Endothelial cell (in vitro differentiated cells): ENCODE data around the gene ZIC1. TPM values are rescaled to one million over a fixed set of nuclear protein-coding genes. Genes with fewer than 3 reads are reported as not detected.
A peak's percentile ranks its signal among the peaks of the same experiment; 100 is the strongest.

Experiments used
- DNase-seq: peaks from one replicate; pipeline ENCODE4 v3.0.0; 2021; ENCODE audit warnings: low spot score
- H3K27ac Mint-ChIP-seq: one replicate; pipeline ENCODE4 v1.8.0; 2021; ENCODE audit warnings: mixed read lengths, inconsistent platforms; ENCODE audit not compliant: unreplicated experiment
- H3K27me3 Mint-ChIP-seq: one replicate; pipeline ENCODE4 v1.8.0; 2021; ENCODE audit warnings: mild to moderate bottlenecking, moderate library complexity, mixed read lengths, inconsistent platforms; ENCODE audit not compliant: unreplicated experiment
- H3K36me3 Mint-ChIP-seq: one replicate; pipeline ENCODE4 v1.8.0; 2021; ENCODE audit warnings: mild to moderate bottlenecking, low read depth, mixed read lengths, inconsistent platforms; ENCODE audit not compliant: unreplicated experiment
- H3K4me1 Mint-ChIP-seq: one replicate; pipeline ENCODE4 v1.8.0; 2021; ENCODE audit warnings: mild to moderate bottlenecking, mixed read lengths, inconsistent platforms; ENCODE audit not compliant: unreplicated experiment
- H3K4me3 Mint-ChIP-seq: one replicate; pipeline ENCODE4 v1.8.0; 2021; ENCODE audit warnings: mild to moderate bottlenecking, mixed read lengths, inconsistent platforms; ENCODE audit not compliant: unreplicated experiment
- H3K9me3 Mint-ChIP-seq: one replicate; pipeline ENCODE4 v1.8.0; 2021; ENCODE audit warnings: mixed read lengths, inconsistent platforms; ENCODE audit not compliant: unreplicated experiment
- total RNA-seq: library from RNA; stranded (reverse); fragmentation: NEBNext Ultra II Directional; extraction: Animal tissue kit (Norgen Biotek cat#: 25700); gene quantifications from one replicate; pipeline ENCODE4 v1.2.1, GENCODE V29; 2021; ENCODE audit not compliant: unreplicated experiment
- TF ChIP-seq, protein P1 (sequence below): fragments of 200-600 bp; sonication (generic); IDR thresholded peaks from one replicate; pipeline ENCODE4 v1.5.0; 2021; ENCODE audit warnings: antibody characterized with exemption; ENCODE audit not compliant: unreplicated experiment

ZIC1 gene
- total RNA-seq, 1 donor from 2014 or later: 4.1 TPM

DNA sequence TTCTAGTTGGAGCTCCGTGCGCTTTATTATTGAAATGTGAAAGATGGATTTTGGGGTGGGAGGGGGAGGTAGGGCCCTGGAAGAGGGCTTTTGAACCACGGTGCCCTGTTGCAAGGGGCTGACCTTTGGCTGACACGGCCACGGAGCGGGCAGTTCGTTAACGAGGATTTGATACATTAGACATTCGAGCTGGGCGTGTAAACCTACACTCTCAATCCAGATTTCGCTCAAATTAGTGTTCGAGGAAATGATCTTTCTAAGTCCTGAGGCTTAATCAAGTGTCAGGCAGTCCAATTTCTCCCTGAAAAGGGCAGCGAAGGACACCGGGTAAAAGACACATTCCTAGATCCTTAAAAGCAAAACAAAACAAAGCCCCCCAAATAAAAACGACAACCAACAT, 13.0 kb downstream of the ZIC1 start:
- H3K4me1 Mint-ChIP-seq: peaks cover 42% of the 10 kb centered on the region
- H3K27me3 Mint-ChIP-seq: peaks cover 40% of the 10 kb centered on the region
- H3K9me3 Mint-ChIP-seq: no peaks in the 10 kb centered on the region

DNA sequence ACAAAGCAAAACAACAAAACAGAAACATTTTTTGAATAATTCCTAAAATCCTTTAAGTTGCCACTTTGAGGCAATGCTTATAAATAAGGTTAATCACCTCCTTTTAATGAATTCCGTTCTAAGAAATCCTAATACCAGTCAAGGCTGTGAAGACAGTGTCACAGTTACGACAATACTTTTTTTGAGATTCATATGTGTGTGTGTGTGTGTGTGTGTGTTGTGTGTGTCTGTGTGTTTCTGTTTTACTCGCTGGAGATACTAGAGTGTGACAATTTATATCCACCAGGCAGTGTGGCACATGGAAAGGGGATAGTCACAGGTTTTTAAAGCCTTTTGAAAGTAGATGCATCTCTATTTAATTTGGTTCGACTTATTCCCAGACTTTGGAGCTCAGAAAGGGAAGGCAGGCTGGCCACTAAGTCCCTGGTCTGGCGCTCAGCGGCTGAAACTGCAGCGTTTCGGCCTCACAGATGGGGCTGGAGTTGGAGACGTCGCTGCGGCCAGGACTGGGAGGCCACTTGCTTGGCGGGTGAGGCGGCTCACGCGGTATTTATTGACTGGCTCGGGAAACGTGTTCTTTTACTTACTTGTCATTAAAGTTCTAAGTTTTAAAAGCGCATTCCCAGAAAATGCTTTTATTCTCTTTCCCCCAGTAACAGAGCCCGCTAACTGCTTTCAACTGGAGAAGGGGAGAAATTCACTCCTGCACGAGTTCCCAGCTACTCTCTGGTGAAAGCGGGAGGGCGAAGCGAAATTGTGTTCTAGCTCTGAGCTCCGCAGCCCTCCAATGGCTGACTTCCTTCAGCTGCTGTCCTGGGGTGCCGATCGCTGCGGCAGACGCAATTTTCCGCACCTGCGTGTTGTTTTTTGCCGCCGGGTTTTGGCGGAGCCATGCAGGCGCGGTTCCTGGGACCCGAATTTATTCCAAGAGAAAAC, 13.7 kb downstream of the ZIC1 start:
- TF ChIP-seq, protein P1, sequence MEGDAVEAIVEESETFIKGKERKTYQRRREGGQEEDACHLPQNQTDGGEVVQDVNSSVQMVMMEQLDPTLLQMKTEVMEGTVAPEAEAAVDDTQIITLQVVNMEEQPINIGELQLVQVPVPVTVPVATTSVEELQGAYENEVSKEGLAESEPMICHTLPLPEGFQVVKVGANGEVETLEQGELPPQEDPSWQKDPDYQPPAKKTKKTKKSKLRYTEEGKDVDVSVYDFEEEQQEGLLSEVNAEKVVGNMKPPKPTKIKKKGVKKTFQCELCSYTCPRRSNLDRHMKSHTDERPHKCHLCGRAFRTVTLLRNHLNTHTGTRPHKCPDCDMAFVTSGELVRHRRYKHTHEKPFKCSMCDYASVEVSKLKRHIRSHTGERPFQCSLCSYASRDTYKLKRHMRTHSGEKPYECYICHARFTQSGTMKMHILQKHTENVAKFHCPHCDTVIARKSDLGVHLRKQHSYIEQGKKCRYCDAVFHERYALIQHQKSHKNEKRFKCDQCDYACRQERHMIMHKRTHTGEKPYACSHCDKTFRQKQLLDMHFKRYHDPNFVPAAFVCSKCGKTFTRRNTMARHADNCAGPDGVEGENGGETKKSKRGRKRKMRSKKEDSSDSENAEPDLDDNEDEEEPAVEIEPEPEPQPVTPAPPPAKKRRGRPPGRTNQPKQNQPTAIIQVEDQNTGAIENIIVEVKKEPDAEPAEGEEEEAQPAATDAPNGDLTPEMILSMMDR: no peak
- Mint-ChIP-seq H3K9me3 (no peaks in the 10 kb centered on the region), H3K4me3 (peak overlapping the region; percentile 37), H3K27ac (no peak overlapping the region), H3K4me1 (peaks cover 42% of the 10 kb centered on the region), H3K36me3 (peaks cover 12% of the 10 kb centered on the region), H3K27me3 (peaks cover 40% of the 10 kb centered on the region)
- peak; percentile 44 for DNase-seq

More for the DNA sequence above, 13.0 kb downstream of the ZIC1 start:
- H3K36me3 Mint-ChIP-seq: peaks cover 12% of the 10 kb centered on the region
- TF ChIP-seq, protein P1: no peak
- DNase-seq: no peak
- H3K27ac Mint-ChIP-seq: no peak overlapping the region
- H3K4me3 Mint-ChIP-seq: peak overlapping the region; percentile 37

DNA sequence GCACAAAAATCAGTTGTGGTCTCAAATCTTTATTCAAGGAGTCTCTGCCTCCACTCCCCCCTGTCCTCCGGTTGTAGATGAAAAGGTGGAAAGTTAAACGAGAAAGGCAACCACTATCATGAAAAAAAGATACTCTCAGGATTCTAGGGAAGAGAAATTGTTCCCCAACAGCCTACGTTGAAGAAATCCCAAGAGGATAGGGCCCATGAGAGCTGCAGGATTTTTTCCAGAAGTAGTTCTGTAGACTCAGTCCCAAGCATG, 14.3 kb downstream of the ZIC1 start:
- H3K27me3 Mint-ChIP-seq: peaks cover 37% of the 10 kb centered on the region
- no peak overlapping the region for H3K4me3 Mint-ChIP-seq

DNA sequence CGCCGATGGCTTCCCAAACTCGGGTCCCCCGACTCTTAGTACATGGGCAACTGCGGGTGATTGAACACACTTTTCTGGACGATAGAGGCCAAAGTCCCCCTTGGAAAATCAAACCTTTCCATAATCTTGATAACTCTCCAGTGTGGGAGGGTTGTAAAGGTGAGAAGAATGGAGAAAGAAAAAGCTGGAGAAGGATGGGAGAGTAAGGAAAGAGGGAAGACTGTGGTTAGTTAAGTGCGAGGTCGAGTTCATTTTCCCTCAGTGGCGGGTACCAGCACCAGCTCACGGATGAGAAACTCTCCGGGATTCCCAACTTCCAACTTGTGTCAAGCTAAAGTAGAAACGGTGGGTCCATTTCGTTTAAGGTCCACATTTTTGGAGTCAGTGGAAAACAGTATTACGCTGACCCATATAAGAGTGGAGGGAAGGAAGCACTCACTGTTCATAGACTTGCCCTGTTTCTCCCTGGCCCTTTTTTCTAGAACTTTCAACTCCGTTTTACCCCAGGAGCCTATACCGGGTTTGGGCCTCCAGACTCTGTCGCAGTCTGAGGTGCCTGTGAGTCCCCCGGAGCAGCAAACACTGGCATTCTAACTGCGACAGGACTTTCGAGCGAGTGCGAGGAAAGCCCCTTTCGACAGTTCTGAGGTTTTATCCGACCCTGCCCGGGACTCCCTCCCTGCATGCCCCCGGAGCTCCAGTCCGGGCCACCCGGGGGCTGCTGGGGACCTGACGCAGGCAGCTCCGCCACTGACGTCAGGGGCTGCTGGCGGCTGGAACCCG, 14.8 kb downstream of the ZIC1 start:
- peaks cover 38% of the 10 kb centered on the region for H3K4me1 Mint-ChIP-seq
- no peak overlapping the region for H3K4me3 Mint-ChIP-seq
- no peak overlapping the region for H3K27ac Mint-ChIP-seq
- TF ChIP-seq, protein P1: no peak
- no peaks in the 10 kb centered on the region for H3K9me3 Mint-ChIP-seq
- H3K36me3 Mint-ChIP-seq: peaks cover 9% of the 10 kb centered on the region
- H3K27me3 Mint-ChIP-seq: peaks cover 33% of the 10 kb centered on the region
- peak; percentile 35 for DNase-seq

More for the DNA sequence above, 14.3 kb downstream of the ZIC1 start:
- Mint-ChIP-seq H3K27ac (no peak overlapping the region), H3K9me3 (no peaks in the 10 kb centered on the region), H3K36me3 (peaks cover 12% of the 10 kb centered on the region), H3K4me1 (peaks cover 42% of the 10 kb centered on the region)
- DNase-seq: no peak
- TF ChIP-seq, protein P1: no peak
